ENCODE results near the gene MAGEB16. TPM values are rescaled to one million over a fixed set of nuclear protein-coding genes. Genes with fewer than 3 reads are reported as not detected.

The MAGEB16 gene
- not detected in 2 replicates for total RNA-seq

DNA sequence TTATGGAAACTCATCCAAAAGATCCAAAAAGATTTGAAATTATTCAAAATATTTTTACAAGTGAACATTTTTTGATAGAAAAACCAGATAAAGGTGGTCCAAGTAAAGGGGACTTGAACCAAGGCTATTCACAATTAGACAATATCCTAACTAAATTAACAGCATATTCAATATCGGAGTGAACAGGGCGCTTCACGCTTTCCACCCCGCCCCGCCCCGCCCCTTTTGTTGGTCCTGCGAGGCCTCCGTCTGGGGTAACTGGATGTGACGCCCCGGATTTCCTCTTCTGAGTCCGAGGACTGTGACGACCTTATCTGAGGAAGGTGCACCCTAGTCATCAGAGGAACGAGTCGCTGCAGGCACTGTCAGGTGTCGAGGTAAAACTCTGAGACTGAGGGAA is at the start of gene MAGEB16:
Gene MAGEB16 (plus strand): TSS at position 301 of the 400 bp plus-strand sequence. CDS start 3,855 bp downstream, outside the sequence.
- Histone ChIP-seq H3K27me3 (ENCODE audit: control insufficient read depth, insufficient read depth, low read length) (no peaks in the 10 kb centered on the region), H3K4me3 (ENCODE audit: low read depth, low read length) (no peak within 1 kb of the TSS), H3K36me3 (ENCODE audit: control insufficient read depth, insufficient read depth, low read length) (no peaks in the 10 kb centered on the region)
- no peak for TF ChIP-seq CTCF (IDR thresholded peaks at IDR 0.05; ENCODE audit: insufficient read depth, low read length, poor library complexity, severe bottlenecking)
- DNase-seq (ENCODE audit: low read depth) = no peak

DNA sequence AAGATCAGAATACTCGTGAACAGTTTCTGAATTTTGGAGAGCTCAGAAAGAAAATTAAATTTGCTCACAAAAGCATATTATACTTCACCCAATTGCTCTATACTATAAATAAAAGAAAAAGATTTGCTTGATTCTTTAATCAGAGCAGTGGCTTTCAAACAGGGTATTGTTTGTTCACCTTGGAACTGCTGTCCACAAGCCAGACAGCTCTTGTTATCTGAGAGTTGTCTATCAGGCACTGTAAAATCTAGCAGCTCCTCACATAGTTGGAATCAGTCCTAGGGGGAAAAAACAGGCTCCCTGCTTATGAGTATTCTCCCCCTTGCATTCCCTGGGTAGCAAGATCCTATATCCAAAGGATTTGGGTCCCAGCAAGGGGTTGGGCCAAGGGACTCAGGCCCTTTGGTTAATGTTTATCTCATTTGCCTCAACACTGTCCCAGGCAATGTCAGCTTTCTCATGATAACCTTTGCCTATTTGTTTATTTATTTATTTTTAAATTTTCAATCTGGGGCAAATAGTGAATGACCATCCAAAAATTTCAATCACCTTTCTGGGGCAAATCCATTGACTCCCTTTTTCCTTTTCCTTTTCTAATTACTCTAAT is 24.1 kb upstream of the MAGEB16 start:
- no peaks in the 10 kb centered on the region for H3K36me3 ChIP-seq (ENCODE audit: control insufficient read depth, insufficient read depth, low read length)
- no peak for DNase-seq (ENCODE audit: low read depth)
- no peak for TF ChIP-seq CTCF (IDR thresholded peaks at IDR 0.05; ENCODE audit: insufficient read depth, low read length, poor library complexity, severe bottlenecking)
- H3K27me3 ChIP-seq (ENCODE audit: control insufficient read depth, insufficient read depth, low read length) = no peaks in the 10 kb centered on the region
- no peak overlapping the region for H3K4me3 ChIP-seq (ENCODE audit: low read depth, low read length)

DNA sequence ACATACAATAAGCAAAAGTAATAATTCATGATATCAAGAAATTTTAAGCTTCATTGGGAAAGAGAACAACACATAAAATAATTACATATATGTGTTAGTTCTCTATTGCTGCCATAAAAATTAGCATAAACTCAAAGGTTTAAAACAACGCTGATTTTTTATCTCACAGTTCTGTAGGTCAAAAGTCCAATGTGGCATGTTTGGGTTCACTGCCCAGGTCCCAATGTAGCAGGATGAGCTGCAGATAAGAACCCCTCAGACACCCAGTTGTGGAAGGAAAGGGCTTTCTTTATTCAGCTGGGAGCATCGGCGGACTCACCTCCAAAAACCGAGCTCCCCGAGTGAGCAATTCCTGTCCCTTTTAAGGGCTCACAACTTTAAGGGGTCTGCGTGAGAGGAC is 13.1 kb upstream of the MAGEB16 start:
- TF ChIP-seq CTCF (IDR thresholded peaks at IDR 0.05; ENCODE audit: insufficient read depth, low read length, poor library complexity, severe bottlenecking) = no peak
- Histone ChIP-seq H3K36me3 (ENCODE audit: control insufficient read depth, insufficient read depth, low read length) (no peaks in the 10 kb centered on the region), H3K27me3 (ENCODE audit: control insufficient read depth, insufficient read depth, low read length) (no peaks in the 10 kb centered on the region), H3K4me3 (ENCODE audit: low read depth, low read length) (no peak overlapping the region)
- no peak for DNase-seq (ENCODE audit: low read depth)

DNA sequence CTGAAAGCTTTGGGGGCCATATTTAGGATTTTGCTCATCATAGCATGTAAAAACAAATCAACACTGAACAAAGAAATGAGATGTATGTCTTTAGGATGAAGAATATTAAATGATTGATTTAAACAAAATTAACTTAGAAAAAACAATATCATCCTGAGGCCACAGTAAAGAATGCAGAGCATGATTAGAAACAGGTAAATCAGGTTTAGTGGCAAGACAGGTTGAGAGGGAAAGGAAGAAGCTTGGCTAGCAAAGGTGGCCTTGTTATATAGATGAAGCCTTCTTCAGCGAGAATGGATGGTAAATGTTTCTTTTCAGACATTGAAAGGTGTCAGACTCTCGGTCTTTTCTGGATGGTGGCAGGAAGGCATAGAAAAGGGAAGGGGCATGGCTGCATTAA is 11.9 kb upstream of the MAGEB16 start:
- DNase-seq (ENCODE audit: low read depth) = no peak
- TF ChIP-seq CTCF (IDR thresholded peaks at IDR 0.05; ENCODE audit: insufficient read depth, low read length, poor library complexity, severe bottlenecking) = no peak
- H3K27me3 ChIP-seq (ENCODE audit: control insufficient read depth, insufficient read depth, low read length) = no peaks in the 10 kb centered on the region
- no peaks in the 10 kb centered on the region for H3K36me3 ChIP-seq (ENCODE audit: control insufficient read depth, insufficient read depth, low read length)
- H3K4me3 ChIP-seq (ENCODE audit: low read depth, low read length) = no peak overlapping the region

DNA sequence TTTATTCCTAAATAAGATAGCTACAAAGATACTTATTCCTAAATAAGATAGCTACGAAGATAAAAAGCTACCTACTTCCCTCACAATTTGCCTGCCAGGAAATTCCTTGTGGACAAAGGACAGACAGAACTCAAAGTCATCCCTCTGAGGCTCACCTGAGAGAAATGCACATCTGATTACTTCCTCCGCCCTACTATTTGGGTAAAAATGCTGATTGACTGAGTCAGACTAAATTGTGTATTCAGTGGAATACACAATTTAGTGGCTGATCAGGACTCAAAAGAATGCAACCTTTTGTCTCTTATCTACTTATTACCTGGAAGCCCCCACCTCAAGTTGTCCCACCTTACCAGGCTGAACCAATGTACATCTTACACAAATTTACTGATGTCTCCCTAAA is 10.3 kb upstream of the MAGEB16 start:
- Histone ChIP-seq H3K4me3 (ENCODE audit: low read depth, low read length) (no peak overlapping the region), H3K27me3 (ENCODE audit: control insufficient read depth, insufficient read depth, low read length) (no peaks in the 10 kb centered on the region), H3K36me3 (ENCODE audit: control insufficient read depth, insufficient read depth, low read length) (no peaks in the 10 kb centered on the region)
- no peak for DNase-seq (ENCODE audit: low read depth)
- no peak for TF ChIP-seq CTCF (IDR thresholded peaks at IDR 0.05; ENCODE audit: insufficient read depth, low read length, poor library complexity, severe bottlenecking)

GRCh38 chrX:35800474-35800873 is 2.3 kb downstream of the MAGEB16 start:
- no peak for DNase-seq (ENCODE audit: low read depth)
- no peaks in the 10 kb centered on the region for H3K36me3 ChIP-seq (ENCODE audit: control insufficient read depth, insufficient read depth, low read length)
- no peaks in the 10 kb centered on the region for H3K27me3 ChIP-seq (ENCODE audit: control insufficient read depth, insufficient read depth, low read length)
- no peak overlapping the region for H3K4me3 ChIP-seq (ENCODE audit: low read depth, low read length)
- TF ChIP-seq CTCF (IDR thresholded peaks at IDR 0.05; ENCODE audit: insufficient read depth, low read length, poor library complexity, severe bottlenecking) = no peak
